ENCODE data around the gene GPLD1. TPM values are rescaled to one million over a fixed set of nuclear protein-coding genes. Genes with fewer than 3 reads are reported as not detected.

Gene GPLD1
- total RNA-seq, 1 donor, result 0.43 TPM

- H3K4me3 ChIP-seq (ENCODE audit: low read depth, low read length), result no peak overlapping the region
- DNase-seq (ENCODE audit: low read depth), result no peak
- no peak for TF ChIP-seq CTCF (IDR thresholded peaks at IDR 0.05; ENCODE audit: insufficient read depth, low read depth, low read length)
These were observed 52.4 kb downstream of the GPLD1 start for GRCh38 chr6:24436979-24437378.

DNA sequence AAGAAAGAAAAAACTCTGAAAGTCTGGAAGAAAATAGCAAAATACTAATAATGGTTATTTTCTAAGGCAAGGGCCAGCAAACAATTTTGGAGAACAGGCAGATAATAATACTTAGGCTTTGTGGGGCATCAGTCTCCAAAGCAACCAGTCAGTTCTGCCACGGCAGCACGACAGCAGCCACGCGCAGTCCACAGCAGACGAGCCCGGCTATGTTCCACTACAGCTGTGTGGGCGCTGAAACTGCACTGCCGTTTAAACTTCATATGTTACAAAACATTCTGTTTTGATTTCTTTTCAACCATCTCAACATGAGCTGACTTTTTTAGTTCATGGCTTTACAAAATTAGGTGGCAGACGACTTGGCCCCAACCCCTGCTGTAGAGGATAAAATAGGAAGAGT lies 56.8 kb downstream of the GPLD1 start:
- no peak overlapping the region for H3K4me3 ChIP-seq (ENCODE audit: low read depth, low read length)
- no peak for DNase-seq (ENCODE audit: low read depth)
- no peak for TF ChIP-seq CTCF (IDR thresholded peaks at IDR 0.05; ENCODE audit: insufficient read depth, low read depth, low read length)

DNA sequence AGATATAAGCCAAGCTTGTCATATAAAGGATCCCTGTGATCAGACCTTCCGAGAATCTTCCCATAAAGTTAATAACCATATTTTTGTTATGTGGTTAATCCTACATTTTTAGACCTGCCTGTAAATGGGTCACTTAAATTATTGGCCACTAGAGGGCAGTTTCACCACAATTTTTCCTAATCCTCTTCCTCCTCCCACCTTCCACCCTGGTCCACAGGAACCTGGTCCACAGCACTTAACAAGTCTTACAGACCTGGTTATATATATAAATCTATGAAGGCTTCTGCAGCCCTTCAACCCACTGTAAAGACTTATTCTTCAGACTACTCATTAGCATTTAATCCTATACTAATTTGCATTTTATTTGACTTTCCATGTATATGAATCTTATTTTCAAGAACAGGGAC lies 58.3 kb downstream of the GPLD1 start:
- peak; percentile 59 for DNase-seq (ENCODE audit: low read depth)
- no peak overlapping the region for H3K4me3 ChIP-seq (ENCODE audit: low read depth, low read length)
- TF ChIP-seq CTCF (IDR thresholded peaks at IDR 0.05; ENCODE audit: insufficient read depth, low read depth, low read length), result peak; percentile 71

DNA sequence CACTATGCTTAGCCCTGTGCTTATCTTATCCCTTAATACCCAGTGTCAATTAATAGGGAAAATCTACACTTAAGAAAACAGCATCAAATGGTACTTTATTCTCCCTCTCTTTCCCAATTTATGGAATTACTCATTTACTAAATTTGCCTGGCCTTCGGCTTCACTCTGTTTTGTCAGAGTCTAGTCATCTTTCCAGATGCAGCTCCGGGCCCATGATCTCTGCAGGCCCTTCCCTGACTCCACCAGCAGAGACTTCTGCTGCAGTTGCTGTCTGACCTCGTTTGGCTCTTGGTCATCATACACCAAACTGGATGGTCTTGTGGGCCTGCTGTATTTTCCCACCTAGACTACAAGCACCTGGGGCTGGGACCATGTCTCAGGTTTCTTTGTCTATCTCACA lies 59.3 kb downstream of the GPLD1 start:
- TF ChIP-seq CTCF (IDR thresholded peaks at IDR 0.05; ENCODE audit: insufficient read depth, low read depth, low read length), result no peak
- no peak overlapping the region for H3K4me3 ChIP-seq (ENCODE audit: low read depth, low read length)
- DNase-seq (ENCODE audit: low read depth), result no peak

- TF ChIP-seq CTCF (IDR thresholded peaks at IDR 0.05; ENCODE audit: insufficient read depth, low read depth, low read length), result no peak
- H3K4me3 ChIP-seq (ENCODE audit: low read depth, low read length), result no peak overlapping the region
- no peak for DNase-seq (ENCODE audit: low read depth)
These were observed 60.2 kb downstream of the GPLD1 start for GRCh38 chr6:24429146-24429545.

- no peak for TF ChIP-seq CTCF (IDR thresholded peaks at IDR 0.05; ENCODE audit: insufficient read depth, low read depth, low read length)
- no peak overlapping the region for H3K4me3 ChIP-seq (ENCODE audit: low read depth, low read length)
These were observed 60.8 kb downstream of the GPLD1 start for GRCh38 chr6:24428615-24429014.

GRCh38 chr6:24426729-24427446 lies 62.5 kb downstream of the GPLD1 start:
- TF ChIP-seq CTCF (IDR thresholded peaks at IDR 0.05; ENCODE audit: insufficient read depth, low read depth, low read length), result no peak
- DNase-seq (ENCODE audit: low read depth), result no peak
- H3K4me3 ChIP-seq (ENCODE audit: low read depth, low read length), result no peak overlapping the region

More at GRCh38 chr6:24428615-24429014, 60.8 kb downstream of the GPLD1 start:
- peak; percentile 37 for DNase-seq (ENCODE audit: low read depth)
